Tibial nerve (tissue), 4 donors: ENCODE results near the gene NDUFA11.

ENCODE experiments used
- CTCF ChIP-seq, 5 experiments: fragments of 200-600 bp in 3 of 5; fragments of 450-650 bp in 2 of 5; sonication (generic) in 3 of 5; IDR thresholded peaks; one replicate each; pipeline ENCODE4 v1.5.1; 2016 to 2019; ENCODE audit warnings: antibody characterized with exemption in 5 of 5, mild to moderate bottlenecking in 3 of 5, moderate library complexity in 2 of 5
- EP300 ChIP-seq, 2 donors: sonication (generic); formaldehyde crosslinking; IDR thresholded peaks; one replicate each; pipeline ENCODE4 v1.6.1; 2017; ENCODE audit warnings: antibody characterized with exemption in 2 of 2, mild to moderate bottlenecking in 1 of 2
- POLR2A ChIP-seq, 2 donors: fragments of 450-650 bp; IDR thresholded peaks; one replicate each; pipeline ENCODE4 v1.6.1; 2017; ENCODE audit warnings: antibody characterized with exemption in 2 of 2, mild to moderate bottlenecking in 2 of 2, moderate library complexity in 2 of 2

DNA sequence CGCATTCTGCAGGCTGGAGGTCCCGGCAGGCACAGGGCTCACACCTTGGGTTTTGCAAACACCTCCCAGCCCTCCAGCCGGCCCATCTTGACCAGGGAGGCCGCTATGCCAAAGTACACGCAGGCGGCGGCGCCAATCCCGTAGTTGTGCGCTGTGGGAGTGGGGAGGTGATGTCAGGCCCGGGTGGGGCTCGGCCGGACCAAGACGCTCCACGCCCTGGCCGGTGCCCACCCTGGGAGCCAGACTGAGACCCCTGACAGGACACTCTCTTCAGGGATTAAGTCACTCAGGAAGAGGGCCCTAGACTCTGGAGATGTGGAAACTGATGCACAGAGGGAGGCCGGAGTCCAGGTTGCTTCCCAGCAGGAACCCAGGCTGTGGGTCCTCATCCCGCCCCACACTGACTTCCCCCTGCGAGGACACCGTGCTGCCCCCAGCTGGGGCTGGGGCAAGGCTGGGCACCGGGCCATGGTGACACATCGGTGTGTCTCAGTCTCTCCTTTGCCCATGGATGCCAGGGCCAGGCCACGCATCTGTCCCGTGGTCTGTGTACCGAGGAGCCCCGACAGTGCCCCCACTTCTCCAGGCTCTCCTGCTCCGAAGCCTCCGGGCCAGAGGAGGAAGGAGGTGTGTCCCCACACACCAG, 8.8 kb downstream of the NDUFA11 start:
- TF ChIP-seq CTCF (IDR thresholded peaks at IDR 0.05) (no peak), POLR2A (IDR thresholded peaks at IDR 0.05) (no peak), EP300 (IDR thresholded peaks at IDR 0.05) (no peak)
